HEK293 (cell line): ENCODE results near the gene VMO1.

Experiments used
- CTCF ChIA-PET: fragments of 350-600 bp; formaldehyde crosslinking; extraction: SDS; loops from one replicate; lab custom pipeline; 2021; ENCODE audit warnings: antibody characterized with exemption; lab: Yijun Ruan, JAX
- POLR2A ChIA-PET: fragments of 300-600 bp; formaldehyde crosslinking; extraction: SDS; loops from one replicate; lab custom pipeline; 2020; ENCODE audit warnings: antibody characterized with exemption, inconsistent platforms; lab: Yijun Ruan, JAX
- H3K27ac ChIP-seq: fragments of 200-500 bp; sonication (Bioruptor generic); 2 replicates; pipeline ENCODE4 v1.5.1; 2014; ENCODE audit warnings: low read depth, low read length, control low read depth, inconsistent platforms; ENCODE audit errors: extremely low read depth
- H3K36me3 ChIP-seq, 2 experiments: fragments of 200-500 bp in 1 of 2; sonication (Bioruptor generic) in 1 of 2; 1 replicate in 1 of 2; 2 replicates in 1 of 2; pipeline ENCODE4 v1.5.1; 2014 to 2017; ENCODE audit warnings: inconsistent platforms in 2 of 2, low read length in 2 of 2; ENCODE audit not compliant: control insufficient read depth in 2 of 2, insufficient read depth in 1 of 2
- H3K4me1 ChIP-seq: fragments of 200-500 bp; sonication (Bioruptor generic); 2 replicates; pipeline ENCODE4 v1.5.1; 2014; ENCODE audit warnings: mild to moderate bottlenecking, low read length, inconsistent platforms; ENCODE audit not compliant: control insufficient read depth, insufficient read depth
- H3K4me3 ChIP-seq: 2 replicates; pipeline ENCODE4 v1.5.1; 2011; ENCODE audit warnings: low read depth, mild to moderate bottlenecking, control low read depth, low read length, moderate library complexity
- H3K9me3 ChIP-seq: fragments of 200-500 bp; sonication (Bioruptor generic); 2 replicates; pipeline ENCODE4 v1.5.1; 2014; ENCODE audit warnings: low read depth, low read length, inconsistent platforms; ENCODE audit not compliant: control insufficient read depth, insufficient read depth
- BCL11B ChIP-seq: fragments of 450-650 bp; formaldehyde crosslinking; IDR thresholded peaks from 2 replicates; pipeline ENCODE4 v1.5.1; 2016; ENCODE audit warnings: low read depth, missing biosample characterization, missing genetic modification characterization
- EGR2 ChIP-seq: fragments of 450-650 bp; formaldehyde crosslinking; IDR thresholded peaks from 2 replicates; pipeline ENCODE4 v1.5.1; 2016; ENCODE audit warnings: low read depth, missing biosample characterization, missing genetic modification characterization
- GLI4 ChIP-seq: fragments of 450-650 bp; formaldehyde crosslinking; IDR thresholded peaks from 2 replicates; pipeline ENCODE4 v1.5.1; 2016; ENCODE audit warnings: missing biosample characterization, missing genetic modification characterization
- KLF7 ChIP-seq: fragments of 450-650 bp; formaldehyde crosslinking; IDR thresholded peaks from 2 replicates; pipeline ENCODE4 v1.5.1; 2016; ENCODE audit warnings: missing biosample characterization, missing genetic modification characterization, borderline replicate concordance
- KLF8 ChIP-seq: fragments of 450-650 bp; formaldehyde crosslinking; IDR thresholded peaks from 2 replicates; pipeline ENCODE4 v1.5.1; 2016; ENCODE audit warnings: missing biosample characterization, missing genetic modification characterization
- MEIS1 ChIP-seq: sonication (generic); formaldehyde crosslinking; IDR thresholded peaks from 2 replicates; pipeline ENCODE4 v1.8.1; 2022; ENCODE audit warnings: missing genetic modification reagents, mild to moderate bottlenecking, borderline replicate concordance
- SP2 ChIP-seq: fragments of 450-650 bp; formaldehyde crosslinking; IDR thresholded peaks from 2 replicates; pipeline ENCODE4 v1.5.1; 2016; ENCODE audit warnings: missing biosample characterization, missing genetic modification characterization
- SP3 ChIP-seq: fragments of 450-650 bp; formaldehyde crosslinking; IDR thresholded peaks from 2 replicates; pipeline ENCODE4 v1.5.1; 2016; ENCODE audit warnings: missing biosample characterization, missing genetic modification characterization
- WT1 ChIP-seq: fragments of 450-650 bp; formaldehyde crosslinking; IDR thresholded peaks from 2 replicates; pipeline ENCODE4 v1.5.1; 2016; ENCODE audit warnings: missing biosample characterization, missing genetic modification characterization
- ZBTB10 ChIP-seq: fragments of 450-650 bp; formaldehyde crosslinking; IDR thresholded peaks from 2 replicates; pipeline ENCODE4 v1.5.1; 2016; ENCODE audit warnings: missing biosample characterization, missing genetic modification characterization
- ZBTB20 ChIP-seq: fragments of 450-650 bp; formaldehyde crosslinking; IDR thresholded peaks from 2 replicates; pipeline ENCODE4 v1.5.1; 2016; ENCODE audit warnings: missing biosample characterization, missing genetic modification characterization
- ZBTB48 ChIP-seq: fragments of 450-650 bp; formaldehyde crosslinking; IDR thresholded peaks from 2 replicates; pipeline ENCODE4 v1.5.1; 2016; ENCODE audit warnings: missing biosample characterization, missing genetic modification characterization
- ZBTB6 ChIP-seq: fragments of 450-650 bp; formaldehyde crosslinking; IDR thresholded peaks from 2 replicates; pipeline ENCODE4 v1.5.1; 2017; ENCODE audit warnings: missing biosample characterization, missing genetic modification characterization
- ZFHX2 ChIP-seq: fragments of 450-650 bp; formaldehyde crosslinking; conservative IDR thresholded peaks from 2 replicates; pipeline ENCODE4 v1.5.1; 2016; ENCODE audit warnings: missing biosample characterization, missing genetic modification characterization
- ZNF155 ChIP-seq: fragments of 450-650 bp; formaldehyde crosslinking; IDR thresholded peaks from 2 replicates; pipeline ENCODE4 v1.5.1; 2016; ENCODE audit warnings: missing biosample characterization, missing genetic modification characterization
- ZNF239 ChIP-seq: fragments of 450-650 bp; formaldehyde crosslinking; IDR thresholded peaks from 2 replicates; pipeline ENCODE4 v1.5.1; 2016; ENCODE audit warnings: missing biosample characterization, missing genetic modification characterization
- ZNF302 ChIP-seq: fragments of 450-650 bp; formaldehyde crosslinking; IDR thresholded peaks from 2 replicates; pipeline ENCODE4 v1.5.1; 2016; ENCODE audit warnings: missing biosample characterization, missing genetic modification characterization, low read depth
- ZNF341 ChIP-seq: fragments of 450-650 bp; formaldehyde crosslinking; IDR thresholded peaks from 2 replicates; pipeline ENCODE4; 2016; ENCODE audit warnings: low read depth, missing biosample characterization, missing genetic modification characterization
- ZNF561 ChIP-seq: fragments of 450-650 bp; IDR thresholded peaks from 2 replicates; pipeline ENCODE4 v1.5.1; 2018; ENCODE audit warnings: missing biosample characterization, missing genetic modification characterization, borderline replicate concordance
- ZNF596 ChIP-seq: fragments of 450-650 bp; IDR thresholded peaks from 2 replicates; pipeline ENCODE4 v1.5.0; 2018; ENCODE audit warnings: missing biosample characterization, mild to moderate bottlenecking, missing genetic modification characterization, moderate library complexity
- ZNF645 ChIP-seq: fragments of 450-650 bp; formaldehyde crosslinking; IDR thresholded peaks from 2 replicates; pipeline ENCODE4; 2016; ENCODE audit warnings: missing biosample characterization, missing genetic modification characterization
- ZNF677 ChIP-seq: fragments of 450-650 bp; IDR thresholded peaks from 2 replicates; pipeline ENCODE4 v1.5.0; 2018; ENCODE audit warnings: missing biosample characterization, mild to moderate bottlenecking, missing genetic modification characterization, moderate library complexity
- ZNF785 ChIP-seq: fragments of 450-650 bp; formaldehyde crosslinking; IDR thresholded peaks from 2 replicates; pipeline ENCODE4 v1.5.1; 2016; ENCODE audit warnings: missing biosample characterization, missing genetic modification characterization
- ZNF792 ChIP-seq: fragments of 450-650 bp; formaldehyde crosslinking; IDR thresholded peaks from 2 replicates; pipeline ENCODE4 v1.5.1; 2016; ENCODE audit warnings: missing biosample characterization, missing genetic modification characterization
- ZSCAN30 ChIP-seq: fragments of 450-650 bp; IDR thresholded peaks from 2 replicates; pipeline ENCODE4 v1.5.1; 2018; ENCODE audit warnings: missing biosample characterization, mild to moderate bottlenecking, missing genetic modification characterization, moderate library complexity
- TF ChIP-seq, protein P1 (sequence below): fragments of 450-650 bp; formaldehyde crosslinking; IDR thresholded peaks from 2 replicates; pipeline ENCODE4 v1.5.1; 2016; ENCODE audit warnings: missing biosample characterization, missing genetic modification characterization, low read depth
- TF ChIP-seq, protein P2 (sequence below): fragments of 450-650 bp; formaldehyde crosslinking; IDR thresholded peaks from 2 replicates; pipeline ENCODE4 v1.5.1; 2016; ENCODE audit warnings: missing biosample characterization, missing genetic modification characterization

The VMO1 gene

GRCh38 chr17:4789951-4790704 is 4.0 kb upstream of the VMO1 start (continued):
- TF ChIP-seq ZSCAN30 (tag by site-specific recombination) = peak; percentile 93
- 0 out of 2 replicates have a peak, but pooled peaks have one; percentile 30 for TF ChIP-seq ZBTB6 (tag by site-specific recombination)
- no peak for TF ChIP-seq ZNF341 (tag by site-specific recombination)
- TF ChIP-seq ZNF561 (tag by site-specific recombination) = peak; percentile 92
- peak; percentile 68; the same call in 1 of the 2 replicates for TF ChIP-seq ZNF785 (tag by site-specific recombination)
- TF ChIP-seq, protein P1, sequence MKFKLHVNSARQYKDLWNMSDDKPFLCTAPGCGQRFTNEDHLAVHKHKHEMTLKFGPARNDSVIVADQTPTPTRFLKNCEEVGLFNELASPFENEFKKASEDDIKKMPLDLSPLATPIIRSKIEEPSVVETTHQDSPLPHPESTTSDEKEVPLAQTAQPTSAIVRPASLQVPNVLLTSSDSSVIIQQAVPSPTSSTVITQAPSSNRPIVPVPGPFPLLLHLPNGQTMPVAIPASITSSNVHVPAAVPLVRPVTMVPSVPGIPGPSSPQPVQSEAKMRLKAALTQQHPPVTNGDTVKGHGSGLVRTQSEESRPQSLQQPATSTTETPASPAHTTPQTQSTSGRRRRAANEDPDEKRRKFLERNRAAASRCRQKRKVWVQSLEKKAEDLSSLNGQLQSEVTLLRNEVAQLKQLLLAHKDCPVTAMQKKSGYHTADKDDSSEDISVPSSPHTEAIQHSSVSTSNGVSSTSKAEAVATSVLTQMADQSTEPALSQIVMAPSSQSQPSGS (tag by site-specific recombination) = peak; percentile 84
- peak; percentile 62; the same call in 1 of the 2 replicates for TF ChIP-seq KLF8 (tag by site-specific recombination)

DNA sequence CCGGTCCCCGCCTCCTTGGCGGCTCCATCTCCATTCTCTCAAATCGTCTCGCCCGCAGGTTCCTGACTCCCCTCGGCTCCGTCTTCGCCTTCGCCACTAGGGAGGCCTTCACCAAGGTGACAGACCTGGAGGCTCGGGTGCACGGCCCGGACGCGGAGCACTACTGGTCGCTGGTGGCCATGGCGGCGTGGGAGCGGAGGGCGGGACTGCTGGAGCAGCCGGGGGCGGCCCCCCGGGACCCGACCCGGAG is 3.5 kb upstream of the VMO1 start:
- POLR2A ChIA-PET = interaction anchor here (0.8 to 3.8 kb wide), 20 partner anchors 10 to 234 kb away, joined by 3 to 31 read pairs (median 4); partner anchors contain the start of genes ARRB2, CXCL16, MED11 and MINK1
- Histone ChIP-seq H3K9me3 (no peaks in the 10 kb centered on the region), H3K27ac (peak overlapping the region; percentile 96), H3K36me3 (no peaks in the 10 kb centered on the region), H3K4me1 (peaks cover 4% of the 10 kb centered on the region), H3K4me3 (peak overlapping the region; percentile 62)
- CTCF ChIA-PET = interaction anchor here (0.6 to 4.9 kb wide), 37 partner anchors 9 to 846 kb away, joined by 3 to 37 read pairs (median 6); partner anchors contain the start of genes ARRB2, MED11, PELP1 and PLD2
- peak; percentile 96 for TF ChIP-seq ZNF341 (tag by site-specific recombination)
- TF ChIP-seq GLI4 (tag by site-specific recombination) = no peak
- TF ChIP-seq ZNF792 = 0 out of 2 replicates have a peak, but pooled peaks have one; percentile 8
- no peak for TF ChIP-seq ZNF785 (tag by site-specific recombination)
- TF ChIP-seq ZBTB20 = no peak; the same call in 1 of the 2 replicates
- no peak for TF ChIP-seq ZNF239 (tag by site-specific recombination)
- no peak for TF ChIP-seq ZNF155 (tag by site-specific recombination)
- TF ChIP-seq ZNF302 (tag by site-specific recombination) = no peak
- no peak for TF ChIP-seq KLF7 (tag by site-specific recombination)
- peak; percentile 76 for TF ChIP-seq SP2 (tag by site-specific recombination)
- no peak for TF ChIP-seq WT1 (tag by site-specific recombination)
- no peak for TF ChIP-seq MEIS1 (CRISPR knock-in tag)
- TF ChIP-seq ZBTB48 (tag by site-specific recombination) = no peak
- peak; percentile 75 for TF ChIP-seq SP3
- peak; percentile 79 for TF ChIP-seq ZFHX2
- TF ChIP-seq ZBTB10 = 0 out of 2 replicates have a peak, but pooled peaks have one; percentile 2
- TF ChIP-seq BCL11B (tag by site-specific recombination) = no peak
- peak; percentile 62 for TF ChIP-seq EGR2 (tag by site-specific recombination)
- TF ChIP-seq, protein P2, sequence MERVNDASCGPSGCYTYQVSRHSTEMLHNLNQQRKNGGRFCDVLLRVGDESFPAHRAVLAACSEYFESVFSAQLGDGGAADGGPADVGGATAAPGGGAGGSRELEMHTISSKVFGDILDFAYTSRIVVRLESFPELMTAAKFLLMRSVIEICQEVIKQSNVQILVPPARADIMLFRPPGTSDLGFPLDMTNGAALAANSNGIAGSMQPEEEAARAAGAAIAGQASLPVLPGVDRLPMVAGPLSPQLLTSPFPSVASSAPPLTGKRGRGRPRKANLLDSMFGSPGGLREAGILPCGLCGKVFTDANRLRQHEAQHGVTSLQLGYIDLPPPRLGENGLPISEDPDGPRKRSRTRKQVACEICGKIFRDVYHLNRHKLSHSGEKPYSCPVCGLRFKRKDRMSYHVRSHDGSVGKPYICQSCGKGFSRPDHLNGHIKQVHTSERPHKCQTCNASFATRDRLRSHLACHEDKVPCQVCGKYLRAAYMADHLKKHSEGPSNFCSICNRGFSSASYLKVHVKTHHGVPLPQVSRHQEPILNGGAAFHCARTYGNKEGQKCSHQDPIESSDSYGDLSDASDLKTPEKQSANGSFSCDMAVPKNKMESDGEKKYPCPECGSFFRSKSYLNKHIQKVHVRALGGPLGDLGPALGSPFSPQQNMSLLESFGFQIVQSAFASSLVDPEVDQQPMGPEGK (tag by site-specific recombination) = peak; percentile 58
- TF ChIP-seq ZNF677 (tag by site-specific recombination) = no peak
- TF ChIP-seq ZNF596 (tag by site-specific recombination) = no peak
- no peak for TF ChIP-seq ZNF645 (tag by site-specific recombination)
